Activated T-helper 2 cell treated with anti-CD3 and anti-CD28 coated beads, Interferon-gamma antibody, Interleukin-2, Interleukin-4, amounts not matched to agents 10 μg/mL and 5 μg/mL and 100 μg/mL, durations not matched to agents 14 hours and 24 hours and 36 hours (primary cell): ENCODE measurements around the gene CACNA1D. TPM values are rescaled to one million over a fixed set of nuclear protein-coding genes. Genes with fewer than 3 reads are reported as not detected.

Experiments
- DNase-seq: peaks from one replicate; pipeline ENCODE4 v3.0.0; 2021; ENCODE audit warnings: low spot score
- H3K27ac Mint-ChIP-seq: one replicate; pipeline ENCODE4 v1.8.0; 2021; ENCODE audit warnings: mixed read lengths
- H3K27me3 Mint-ChIP-seq: one replicate; pipeline ENCODE4 v1.8.0; 2021; ENCODE audit warnings: low read depth, mixed read lengths
- H3K36me3 Mint-ChIP-seq: one replicate; pipeline ENCODE4 v1.8.0; 2021; ENCODE audit warnings: low read depth, mixed read lengths
- H3K4me1 Mint-ChIP-seq: one replicate; pipeline ENCODE4 v1.8.0; 2021; ENCODE audit warnings: low read depth, mixed read lengths
- H3K4me3 Mint-ChIP-seq: one replicate; pipeline ENCODE4 v1.8.0; 2021; ENCODE audit warnings: low read depth, mild to moderate bottlenecking, moderate library complexity, mixed read lengths
- H3K9me3 Mint-ChIP-seq: one replicate; pipeline ENCODE4 v1.8.0; 2021; ENCODE audit warnings: mixed read lengths
- intact Hi-C: fragments of 100-400 bp; cut with micrococcal nuclease; formaldehyde crosslinking; loops from one replicate; pipeline ENCODE4 v1.15.1; 2023
- total RNA-seq: library from RNA; stranded (reverse); gene quantifications from 2 replicates; pipeline ENCODE4 v1.2.3, GENCODE V29; 2022

Gene CACNA1D
- total RNA-seq, 1 donor from 2014 or later = 9.3 TPM

GRCh38 chr3:53523346-53523745 is 28.9 kb downstream of the CACNA1D start:
- DNase-seq = no peak
- no peaks in the 10 kb centered on the region for H3K4me1 Mint-ChIP-seq
- no peak overlapping the region for H3K27ac Mint-ChIP-seq
- no peaks in the 10 kb centered on the region for H3K36me3 Mint-ChIP-seq
- H3K4me3 Mint-ChIP-seq = no peak overlapping the region
- H3K9me3 Mint-ChIP-seq = no peaks in the 10 kb centered on the region
- H3K27me3 Mint-ChIP-seq = peaks cover 36% of the 10 kb centered on the region
- intact Hi-C loops = no loop called here

- H3K4me3 Mint-ChIP-seq = no peak overlapping the region
- peaks cover 40% of the 10 kb centered on the region for H3K27me3 Mint-ChIP-seq
- H3K4me1 Mint-ChIP-seq = no peaks in the 10 kb centered on the region
- DNase-seq = no peak
- intact Hi-C loops = no loop called here
- no peaks in the 10 kb centered on the region for H3K9me3 Mint-ChIP-seq
- H3K36me3 Mint-ChIP-seq = no peaks in the 10 kb centered on the region
- H3K27ac Mint-ChIP-seq = no peak overlapping the region
Measured at GRCh38 chr3:53524566-53524965, 30.2 kb downstream of the CACNA1D start.

GRCh38 chr3:53525765-53526703 is 31.6 kb downstream of the CACNA1D start:
- no peaks in the 10 kb centered on the region for H3K36me3 Mint-ChIP-seq
- H3K4me3 Mint-ChIP-seq = no peak overlapping the region
- no peak for DNase-seq
- intact Hi-C loops = no loop called here
- H3K9me3 Mint-ChIP-seq = no peaks in the 10 kb centered on the region
- no peak overlapping the region for H3K27ac Mint-ChIP-seq
- peaks cover 45% of the 10 kb centered on the region for H3K27me3 Mint-ChIP-seq
- H3K4me1 Mint-ChIP-seq = no peaks in the 10 kb centered on the region

- intact Hi-C loops = no loop called here
- no peak overlapping the region for H3K27ac Mint-ChIP-seq
- H3K4me3 Mint-ChIP-seq = no peak overlapping the region
- no peaks in the 10 kb centered on the region for H3K4me1 Mint-ChIP-seq
- H3K27me3 Mint-ChIP-seq = peaks cover 50% of the 10 kb centered on the region
- no peaks in the 10 kb centered on the region for H3K9me3 Mint-ChIP-seq
- DNase-seq = no peak
- H3K36me3 Mint-ChIP-seq = no peaks in the 10 kb centered on the region
Measured at GRCh38 chr3:53526704-53527055, 32.3 kb downstream of the CACNA1D start.

- no peaks in the 10 kb centered on the region for H3K4me1 Mint-ChIP-seq
- H3K27me3 Mint-ChIP-seq = peaks cover 40% of the 10 kb centered on the region
- intact Hi-C loops = no loop called here
- no peak for DNase-seq
- H3K27ac Mint-ChIP-seq = no peak overlapping the region
- no peaks in the 10 kb centered on the region for H3K36me3 Mint-ChIP-seq
- H3K9me3 Mint-ChIP-seq = no peaks in the 10 kb centered on the region
- H3K4me3 Mint-ChIP-seq = no peak overlapping the region
Measured at GRCh38 chr3:53530205-53530604, 35.8 kb downstream of the CACNA1D start.

- Mint-ChIP-seq H3K4me1 (no peaks in the 10 kb centered on the region), H3K27me3 (peaks cover 38% of the 10 kb centered on the region), H3K27ac (no peak overlapping the region), H3K36me3 (no peaks in the 10 kb centered on the region), H3K4me3 (no peak overlapping the region), H3K9me3 (no peaks in the 10 kb centered on the region)
- intact Hi-C loops = no loop called here
- DNase-seq = no peak
Measured at GRCh38 chr3:53531749-53532148, 37.3 kb downstream of the CACNA1D start.

GRCh38 chr3:53533472-53533871 is 39.1 kb downstream of the CACNA1D start:
- H3K27me3 Mint-ChIP-seq = peaks cover 35% of the 10 kb centered on the region
- intact Hi-C loops = no loop called here

GRCh38 chr3:53534216-53534615 is 39.8 kb downstream of the CACNA1D start:
- H3K27me3 Mint-ChIP-seq = peaks cover 40% of the 10 kb centered on the region
- intact Hi-C loops = no loop called here
- no peaks in the 10 kb centered on the region for H3K9me3 Mint-ChIP-seq
- no peak overlapping the region for H3K4me3 Mint-ChIP-seq
- H3K27ac Mint-ChIP-seq = no peak overlapping the region
- no peaks in the 10 kb centered on the region for H3K4me1 Mint-ChIP-seq
- no peak for DNase-seq
- H3K36me3 Mint-ChIP-seq = no peaks in the 10 kb centered on the region

More at GRCh38 chr3:53533472-53533871, 39.1 kb downstream of the CACNA1D start:
- Mint-ChIP-seq H3K36me3 (no peaks in the 10 kb centered on the region), H3K4me1 (no peaks in the 10 kb centered on the region), H3K9me3 (no peaks in the 10 kb centered on the region), H3K27ac (no peak overlapping the region), H3K4me3 (no peak overlapping the region)
- DNase-seq = no peak

- Mint-ChIP-seq H3K4me3 (no peak overlapping the region), H3K27me3 (peaks cover 42% of the 10 kb centered on the region), H3K36me3 (no peaks in the 10 kb centered on the region), H3K4me1 (no peaks in the 10 kb centered on the region), H3K27ac (no peak overlapping the region), H3K9me3 (no peaks in the 10 kb centered on the region)
- intact Hi-C loops = no loop called here
- DNase-seq = no peak
Measured at GRCh38 chr3:53534676-53535400, 40.4 kb downstream of the CACNA1D start.

- H3K9me3 Mint-ChIP-seq = no peaks in the 10 kb centered on the region
- peaks cover 34% of the 10 kb centered on the region for H3K27me3 Mint-ChIP-seq
- DNase-seq = no peak
- H3K4me1 Mint-ChIP-seq = no peaks in the 10 kb centered on the region
- no peak overlapping the region for H3K4me3 Mint-ChIP-seq
- intact Hi-C loops = no loop called here
- H3K27ac Mint-ChIP-seq = no peak overlapping the region
- no peaks in the 10 kb centered on the region for H3K36me3 Mint-ChIP-seq
Measured at GRCh38 chr3:53536282-53536681, 41.9 kb downstream of the CACNA1D start.

- Mint-ChIP-seq H3K27ac (no peak overlapping the region), H3K9me3 (no peaks in the 10 kb centered on the region), H3K4me1 (peaks cover 13% of the 10 kb centered on the region), H3K4me3 (no peak overlapping the region), H3K27me3 (peaks cover 12% of the 10 kb centered on the region), H3K36me3 (no peaks in the 10 kb centered on the region)
- intact Hi-C loops = no loop called here
- no peak for DNase-seq
Measured at GRCh38 chr3:53544357-53544756, 49.9 kb downstream of the CACNA1D start.

- H3K27ac Mint-ChIP-seq = no peak overlapping the region
Measured at GRCh38 chr3:53545310-53545995, 51.0 kb downstream of the CACNA1D start.

GRCh38 chr3:53545996-53546359 is 51.6 kb downstream of the CACNA1D start:
- Mint-ChIP-seq H3K9me3 (no peaks in the 10 kb centered on the region), H3K4me1 (peaks cover 13% of the 10 kb centered on the region), H3K27ac (no peak overlapping the region), H3K4me3 (no peak overlapping the region), H3K27me3 (peaks cover 8% of the 10 kb centered on the region), H3K36me3 (no peaks in the 10 kb centered on the region)
- intact Hi-C loops = no loop called here
- DNase-seq = no peak

More at GRCh38 chr3:53545310-53545995, 51.0 kb downstream of the CACNA1D start:
- H3K4me3 Mint-ChIP-seq = no peak overlapping the region
- no peaks in the 10 kb centered on the region for H3K9me3 Mint-ChIP-seq
- peaks cover 13% of the 10 kb centered on the region for H3K4me1 Mint-ChIP-seq
- intact Hi-C loops = no loop called here
- H3K27me3 Mint-ChIP-seq = peaks cover 8% of the 10 kb centered on the region
- no peak for DNase-seq
- H3K36me3 Mint-ChIP-seq = no peaks in the 10 kb centered on the region
